HS-27A (cell line): ENCODE measurements around the gene SLAMF9.

ENCODE experiments used
- DNase-seq: peaks from one replicate; pipeline ENCODE4 v3.0.0-alpha.2; 2012; ENCODE audit warnings: low read depth, missing footprints

Gene SLAMF9

DNA sequence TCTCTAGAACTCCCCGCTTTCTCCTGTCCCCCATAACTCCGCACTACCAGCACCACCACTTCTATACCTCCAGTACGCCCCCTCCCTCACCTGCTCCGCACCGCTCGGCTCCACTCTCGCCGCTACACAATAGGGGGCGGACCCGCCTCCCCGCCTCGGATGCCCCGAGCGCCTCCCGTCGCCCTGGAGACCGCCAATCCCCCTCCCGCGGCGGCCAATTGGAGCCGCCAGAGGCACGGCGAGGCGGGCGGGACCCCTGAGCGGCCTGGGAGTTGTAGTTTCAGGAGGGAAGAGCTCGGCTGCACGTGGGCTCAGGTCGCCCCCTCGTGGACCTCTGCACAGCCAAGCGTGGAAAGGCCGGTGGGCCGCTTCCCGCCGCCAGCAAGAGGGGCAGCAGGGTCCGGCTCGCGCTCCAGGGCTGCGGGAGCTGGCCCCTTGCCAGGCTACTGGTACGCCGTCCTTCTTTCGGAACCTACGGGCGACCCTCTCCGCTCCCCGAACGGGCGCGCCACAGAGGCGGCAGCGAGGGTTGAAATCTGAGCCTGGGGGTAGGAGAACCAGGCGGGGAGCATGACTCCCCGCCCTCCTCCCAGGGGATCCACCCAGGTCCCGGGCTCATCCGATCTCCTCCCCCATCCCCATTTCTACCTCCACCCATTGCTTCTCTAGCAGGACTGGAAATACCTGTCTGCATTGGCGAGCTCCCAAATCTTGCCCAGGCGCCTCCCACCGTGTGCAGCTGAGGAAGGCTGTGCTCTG is 8.4 kb downstream of the SLAMF9 start, which contains the start of gene IGSF9:
TSS of gene IGSF9 (minus strand) at position 131 of the 759 bp plus-strand sequence. CDS start 2,159 bp downstream, outside the sequence.
- peak; percentile 53 for DNase-seq

DNA sequence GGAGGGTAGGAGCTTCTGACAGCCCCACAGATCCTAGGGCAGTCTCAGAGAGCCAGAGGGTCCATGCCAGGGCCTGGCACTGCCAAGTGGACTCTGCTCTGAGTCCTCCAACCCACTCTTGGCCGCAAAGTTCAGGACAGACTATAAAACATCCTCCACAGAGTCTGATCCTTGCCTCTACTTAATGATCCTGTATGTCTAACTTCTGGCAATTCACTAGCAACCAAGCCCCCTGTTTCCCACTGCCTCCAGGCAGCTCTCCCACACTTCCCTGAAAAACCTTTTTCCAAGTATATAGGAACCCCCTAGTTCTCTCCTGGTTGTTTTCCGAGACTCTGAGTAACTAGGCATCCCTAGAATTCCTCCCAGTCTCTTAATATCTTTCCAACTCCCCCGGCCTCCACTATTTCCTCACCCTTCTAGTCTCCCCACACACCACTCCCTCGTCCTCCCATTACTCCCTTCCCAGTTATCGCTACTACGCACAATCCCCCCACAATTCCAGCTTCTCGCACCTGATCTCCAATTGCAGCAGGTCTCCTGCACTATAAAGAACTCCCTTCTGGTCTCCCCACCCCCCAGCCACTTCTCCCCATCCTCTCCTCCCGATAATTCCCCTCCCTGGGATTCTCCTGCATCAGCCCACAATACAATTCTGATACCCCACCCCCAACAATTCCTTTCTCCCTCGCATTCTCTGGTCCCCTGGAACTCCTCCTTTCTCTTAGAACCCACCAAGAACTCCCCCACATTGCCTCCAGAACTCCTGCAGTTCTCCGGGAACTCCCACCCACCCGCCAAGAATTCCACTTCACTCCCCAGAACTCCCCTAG is 9.2 kb downstream of the SLAMF9 start:
- DNase-seq: no peak

DNA sequence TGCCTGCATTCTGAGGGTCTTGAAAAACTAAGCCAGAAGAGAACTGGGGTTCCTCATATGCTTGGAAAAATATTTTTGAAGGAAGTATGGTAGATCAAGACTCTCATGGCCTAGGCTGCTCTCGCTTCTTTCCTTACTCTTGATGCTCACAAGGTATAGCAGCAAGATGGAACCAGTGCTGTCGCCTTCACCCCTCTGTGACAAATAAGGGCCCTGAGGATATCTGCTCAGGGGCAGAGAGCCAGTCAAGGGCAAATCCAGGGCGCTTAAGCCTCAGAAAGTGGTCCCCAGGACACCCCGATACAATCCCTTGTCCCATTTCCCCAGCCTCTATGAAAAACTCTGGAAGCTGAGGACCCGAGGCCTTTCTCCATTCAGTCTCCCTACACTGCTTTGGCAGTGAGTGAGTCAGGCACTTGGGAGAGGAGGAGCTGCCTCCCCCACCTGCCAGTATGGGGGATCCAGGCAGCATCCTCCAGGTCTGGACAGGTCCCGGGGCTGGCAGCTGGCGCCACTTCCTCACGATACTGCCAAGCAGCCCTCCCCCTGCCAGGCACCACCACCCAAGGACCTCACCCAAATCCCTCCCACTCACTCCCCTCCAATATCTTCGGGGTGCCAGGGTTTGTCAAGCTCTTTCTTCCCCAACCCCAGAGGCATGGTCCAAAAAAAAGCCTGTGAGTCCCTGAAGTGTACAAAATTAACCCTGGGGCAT is 10.0 kb downstream of the SLAMF9 start:
- no peak for DNase-seq

DNA sequence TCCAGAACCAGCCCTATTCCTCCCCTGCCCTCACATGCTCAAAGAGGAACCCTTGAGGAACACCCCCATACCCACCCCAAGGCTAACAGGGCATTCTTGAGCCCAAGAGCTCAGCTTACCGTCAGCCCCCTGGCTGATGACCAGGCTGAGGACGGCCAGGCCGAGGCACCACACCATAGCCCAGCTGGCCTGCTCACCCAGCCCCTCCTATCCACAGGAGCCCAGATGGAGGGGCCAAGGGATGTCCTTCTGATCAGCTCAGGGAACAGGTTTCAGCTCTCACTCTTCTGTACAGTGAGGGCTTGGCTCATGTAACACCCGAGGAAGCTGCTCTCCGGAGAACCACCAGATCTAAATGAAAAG is 10.8 kb downstream of the SLAMF9 start:
- DNase-seq: no peak

DNA sequence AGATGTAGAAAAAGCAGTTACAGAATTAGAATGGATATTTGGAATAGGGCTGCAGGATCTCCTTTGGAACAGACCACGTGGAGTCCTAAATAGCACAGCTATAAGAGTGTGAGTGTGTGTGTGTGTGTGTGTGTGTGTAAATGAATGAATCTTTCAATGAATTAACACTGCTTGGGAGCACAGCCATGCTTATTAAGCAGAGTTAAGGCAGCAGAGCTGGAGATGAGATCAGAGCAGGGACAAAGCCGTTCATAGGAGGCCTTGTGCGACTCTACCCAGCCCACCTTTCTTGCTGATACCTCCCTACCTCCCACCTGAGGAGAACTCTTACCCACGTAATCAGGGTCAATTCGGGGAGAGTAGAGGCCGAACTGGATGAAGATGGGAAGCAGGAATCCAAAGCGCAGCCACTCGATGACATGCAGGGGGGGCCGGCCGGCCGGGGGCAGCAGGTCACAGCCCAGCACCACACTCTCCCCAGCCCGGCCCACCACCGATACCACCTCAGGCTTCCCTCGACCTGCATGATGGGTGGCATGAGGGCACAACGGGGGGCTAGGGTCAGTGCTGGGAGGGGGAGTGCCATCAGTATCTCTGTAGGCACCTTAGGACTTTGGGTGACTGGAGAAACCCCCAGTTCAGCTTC is 11.3 kb downstream of the SLAMF9 start:
- DNase-seq: no peak

DNA sequence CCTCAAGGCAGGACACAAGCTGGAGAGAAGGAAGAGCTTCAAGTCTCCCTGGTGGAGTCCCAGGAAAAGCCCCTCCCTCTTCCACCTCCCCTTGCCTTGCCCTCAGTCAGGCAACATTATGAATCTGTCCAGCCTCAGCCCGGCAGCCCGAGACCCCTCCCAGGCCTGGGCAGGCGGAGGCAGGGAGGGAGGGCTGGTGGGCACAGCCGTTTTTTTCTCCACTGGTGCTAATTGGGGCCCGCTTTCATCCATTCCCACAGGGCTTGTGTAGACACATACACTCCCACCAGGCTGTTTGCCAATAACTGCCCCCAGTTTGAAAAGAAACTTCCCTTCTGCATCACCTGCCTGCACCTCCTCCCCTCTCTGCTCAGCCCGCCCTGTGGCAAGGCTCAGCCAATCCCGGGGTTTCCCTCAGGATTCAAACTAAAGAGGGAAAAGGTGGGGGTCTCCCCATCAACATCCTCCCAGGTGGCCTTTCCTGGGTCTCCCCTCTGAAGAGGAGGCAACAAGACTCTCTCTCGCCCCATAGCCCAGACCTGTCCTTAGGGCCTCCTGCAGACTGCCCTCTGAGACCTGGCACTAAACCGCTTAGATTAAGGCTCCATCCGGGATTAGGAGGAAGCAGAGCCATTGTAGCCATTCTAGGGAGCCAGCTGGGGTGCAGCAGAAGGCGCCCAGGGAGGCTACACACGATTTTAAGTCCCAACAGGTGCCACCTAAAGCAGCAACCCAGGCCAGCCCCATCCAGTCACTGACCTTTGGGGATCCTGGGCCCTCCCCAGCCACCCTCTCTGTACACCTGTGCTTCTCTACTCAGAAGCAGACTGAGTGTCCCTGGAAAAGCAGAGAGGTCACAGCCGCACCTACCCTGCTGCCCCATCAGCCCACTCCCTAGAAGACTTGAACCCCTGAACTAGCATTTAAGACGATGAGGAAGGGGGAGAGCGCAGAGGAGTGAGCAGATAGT is 12.2 kb downstream of the SLAMF9 start:
- DNase-seq: no peak

DNA sequence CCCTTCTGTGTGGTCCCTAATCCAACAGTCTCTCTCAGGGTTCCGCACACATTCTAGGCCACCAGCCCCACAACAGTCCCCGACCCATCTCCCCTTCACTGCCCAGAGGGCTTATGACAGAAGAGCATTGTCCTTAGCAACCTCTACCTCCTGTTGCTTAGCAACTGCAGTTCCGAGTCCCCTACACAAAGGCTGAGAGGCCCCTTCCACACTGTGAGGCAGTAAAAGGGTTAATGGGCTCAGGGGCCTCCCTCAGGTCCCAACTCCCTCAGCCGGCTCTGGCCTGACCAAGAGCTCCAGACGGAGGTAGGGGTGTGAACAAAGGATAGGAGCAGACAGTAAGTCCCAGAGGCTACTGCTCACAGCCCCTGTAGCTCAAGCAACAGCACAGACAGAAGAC is 12.9 kb downstream of the SLAMF9 start:
- no peak for DNase-seq

DNA sequence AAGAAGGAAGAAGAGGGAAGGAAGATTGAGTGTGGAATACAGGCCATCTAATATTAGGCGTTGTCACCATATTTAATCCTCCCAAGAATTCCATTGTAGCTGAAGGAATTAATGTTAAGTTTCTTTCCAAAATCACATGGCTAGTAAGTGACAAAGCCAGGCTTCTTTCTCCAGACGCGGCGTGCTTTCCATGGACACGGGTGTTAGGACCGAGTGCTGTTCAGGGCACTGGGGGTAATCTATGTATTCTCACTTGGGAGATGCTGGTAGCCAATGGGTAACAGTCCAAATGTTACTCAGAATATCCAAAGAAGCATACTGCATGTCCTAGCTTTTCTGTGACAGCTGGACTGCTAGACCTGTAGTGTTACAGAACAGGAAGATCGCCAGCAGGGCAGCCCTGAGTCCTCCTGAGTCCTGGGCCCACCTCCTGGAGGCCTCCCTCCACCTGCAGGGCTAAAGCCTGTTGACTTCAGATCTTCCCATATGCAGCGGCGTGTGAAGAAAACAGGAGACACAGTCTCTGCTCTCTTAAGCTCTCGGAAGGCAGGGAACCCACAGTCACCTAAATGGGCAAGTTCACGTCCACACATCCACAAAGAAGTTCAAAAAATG is 13.9 kb downstream of the SLAMF9 start:
- no peak for DNase-seq

DNA sequence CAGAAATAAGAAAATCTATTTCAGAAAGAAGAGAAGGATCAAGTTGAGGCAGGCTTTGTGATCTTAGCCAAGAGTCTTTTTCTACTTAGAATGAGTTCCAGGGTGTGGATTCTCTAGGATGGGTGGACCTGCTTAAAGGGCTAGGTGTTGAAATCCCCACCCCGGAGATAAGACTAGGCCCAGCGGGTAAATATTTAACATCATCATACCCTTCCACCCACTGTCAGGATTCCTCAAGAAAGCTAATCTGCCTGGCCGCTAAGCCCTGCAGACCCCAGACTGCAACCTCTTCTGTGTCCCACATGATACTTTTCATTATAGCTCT is 14.4 kb downstream of the SLAMF9 start:
- no peak for DNase-seq

DNA sequence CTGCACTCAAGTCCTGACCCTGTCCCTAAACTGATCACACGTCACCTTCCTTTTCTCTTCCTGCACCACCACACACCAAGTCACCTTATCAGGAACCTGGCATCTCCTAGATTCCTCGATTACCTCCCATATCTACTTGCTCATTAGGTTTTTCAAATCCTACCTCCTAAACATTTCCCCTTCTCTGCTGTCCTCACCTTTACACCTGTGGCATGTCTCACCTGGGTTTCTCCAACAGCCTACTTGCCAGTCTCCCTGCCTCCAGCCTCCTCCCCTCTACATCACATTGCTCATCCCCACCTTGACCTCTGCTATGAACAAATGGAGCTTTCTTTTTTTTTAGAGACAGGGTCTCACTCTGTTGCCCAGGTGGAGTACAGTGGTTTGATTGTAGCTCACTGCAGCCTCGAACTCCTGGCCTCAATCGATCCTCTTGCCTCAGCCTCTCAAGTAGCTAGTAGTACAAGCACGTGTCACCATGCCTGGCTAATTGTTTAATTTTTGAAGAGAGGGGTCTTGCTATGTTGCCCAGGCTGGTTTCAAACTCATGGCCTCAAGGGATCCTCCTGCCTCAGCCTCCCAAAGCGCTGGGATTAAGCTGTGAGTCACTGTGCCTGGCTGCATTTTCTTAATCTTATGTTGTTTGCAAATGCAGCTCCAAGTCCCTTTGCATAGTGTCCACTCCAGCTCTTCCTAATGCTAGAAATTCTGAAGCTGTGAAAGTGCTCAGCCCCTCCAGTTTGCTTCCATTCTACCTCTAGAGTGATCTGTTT is 14.9 kb downstream of the SLAMF9 start:
- no peak for DNase-seq

DNA sequence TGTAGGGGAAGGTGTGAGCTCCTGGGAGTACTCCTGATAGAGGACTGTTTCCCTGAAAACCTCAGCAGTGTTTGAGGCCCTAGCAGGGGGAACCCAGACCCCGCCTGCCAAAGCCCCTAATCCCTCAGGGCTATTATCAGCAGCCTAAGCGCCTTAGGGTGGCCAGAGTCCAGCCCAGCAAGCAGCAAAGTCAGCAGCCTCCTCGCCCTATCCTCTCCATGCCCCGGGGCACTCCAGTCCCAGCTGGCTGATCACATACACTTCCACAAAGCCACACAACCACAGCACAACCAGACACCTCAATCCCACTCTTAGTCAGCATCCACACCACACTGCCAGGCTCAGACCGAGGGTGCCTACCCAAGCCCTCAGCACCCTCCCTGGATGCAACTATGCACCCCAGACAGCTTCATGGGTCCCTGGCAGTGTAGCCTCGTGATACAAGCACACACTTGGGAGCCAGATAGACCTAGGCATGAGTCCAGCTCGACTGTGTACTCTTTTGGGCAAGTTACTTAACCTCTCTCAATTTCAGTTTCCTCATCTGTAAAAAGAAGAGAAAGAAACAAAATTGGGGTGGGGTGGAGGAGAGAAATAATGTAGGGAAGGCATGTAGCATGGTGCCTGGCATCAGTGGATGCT is 15.7 kb downstream of the SLAMF9 start:
- no peak for DNase-seq

DNA sequence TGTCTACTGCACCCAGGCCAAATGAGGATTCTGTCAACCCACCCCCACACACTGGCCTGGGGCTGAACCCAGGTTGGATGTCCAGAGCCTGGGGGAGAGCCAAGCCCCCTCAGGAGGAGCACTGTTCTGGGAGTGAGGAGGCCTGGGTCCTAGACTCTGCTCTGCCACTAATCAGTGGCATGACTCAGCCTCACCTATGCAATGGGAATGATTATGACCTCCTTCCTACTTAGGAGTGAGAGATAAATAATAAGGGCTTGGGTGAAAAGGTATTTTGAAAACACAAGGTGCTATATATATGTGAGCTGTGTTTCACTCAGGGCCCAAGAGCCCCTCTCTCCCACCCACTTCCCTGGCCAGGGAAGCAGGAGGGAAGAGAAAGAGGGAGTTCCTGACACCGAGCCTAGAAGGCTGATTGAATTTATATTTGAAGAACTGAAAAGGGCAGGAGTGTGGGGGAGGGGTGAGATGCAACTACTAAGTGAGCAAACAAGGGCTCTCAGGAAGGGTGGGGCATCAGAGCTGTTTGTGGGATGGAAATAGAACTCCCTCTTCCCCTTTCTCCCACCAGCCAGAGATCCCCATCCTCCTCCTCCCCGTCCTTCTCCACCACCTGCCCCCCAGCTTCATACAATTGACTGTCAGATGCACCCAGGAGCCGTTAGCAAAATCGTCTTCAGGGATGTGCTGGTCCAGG is 16.8 kb downstream of the SLAMF9 start:
- no peak for DNase-seq

DNA sequence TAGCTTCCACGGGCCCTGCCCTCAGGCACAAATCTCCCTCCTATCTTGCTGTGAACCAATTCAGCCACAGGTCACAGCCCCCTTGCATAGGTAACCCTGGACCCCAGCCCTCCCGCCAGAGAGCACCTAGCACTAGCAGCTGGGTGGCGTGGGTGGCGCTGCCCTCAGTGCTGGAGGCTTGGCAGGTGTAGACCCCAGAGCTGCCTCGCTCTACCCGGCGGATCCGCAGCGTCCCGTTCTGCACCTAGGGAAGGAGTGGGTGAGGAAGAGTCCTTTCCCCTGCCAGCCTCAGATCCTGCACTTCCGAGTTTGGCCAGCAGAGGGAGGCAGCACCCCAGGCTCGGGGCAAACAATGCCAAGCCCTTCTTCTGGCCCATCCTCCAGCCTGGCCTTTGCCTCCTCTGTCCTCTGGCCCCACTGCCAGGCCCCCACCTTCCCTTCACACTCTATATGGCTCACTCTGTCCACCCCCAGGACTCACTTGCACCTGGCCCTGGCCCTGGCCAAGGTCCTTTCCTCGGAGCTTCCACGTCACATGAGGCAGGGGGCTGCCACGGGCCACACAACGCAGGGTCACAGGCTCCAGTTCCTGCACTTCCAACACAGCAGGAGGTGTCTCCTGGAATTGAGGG is 17.6 kb downstream of the SLAMF9 start:
- no peak for DNase-seq

DNA sequence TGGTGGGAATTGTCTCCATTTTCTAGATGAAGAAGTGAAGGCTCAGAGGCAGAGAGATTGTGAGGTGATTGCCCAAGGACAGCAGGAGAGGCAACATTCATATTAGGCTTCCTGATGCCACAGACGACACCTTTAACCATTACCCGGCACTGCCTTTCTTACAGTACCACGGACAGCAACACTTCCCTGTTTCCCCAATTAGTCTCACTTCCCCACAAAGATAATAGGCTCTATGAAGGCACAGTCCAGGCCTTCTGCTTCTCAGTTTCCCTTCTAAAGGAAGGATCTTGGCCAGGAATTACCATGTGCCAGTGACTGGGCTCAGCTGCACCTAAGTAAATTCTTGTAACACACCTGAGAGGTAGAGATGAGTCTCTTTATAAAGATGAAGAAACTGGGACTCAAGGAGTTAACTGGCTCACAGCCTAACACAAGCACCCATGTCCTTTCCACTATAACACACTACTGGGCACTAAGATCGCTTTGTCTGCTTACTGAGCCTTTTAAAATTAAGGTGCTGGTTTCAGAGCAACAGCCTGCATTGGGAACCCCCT is 18.2 kb downstream of the SLAMF9 start:
- no peak for DNase-seq

DNA sequence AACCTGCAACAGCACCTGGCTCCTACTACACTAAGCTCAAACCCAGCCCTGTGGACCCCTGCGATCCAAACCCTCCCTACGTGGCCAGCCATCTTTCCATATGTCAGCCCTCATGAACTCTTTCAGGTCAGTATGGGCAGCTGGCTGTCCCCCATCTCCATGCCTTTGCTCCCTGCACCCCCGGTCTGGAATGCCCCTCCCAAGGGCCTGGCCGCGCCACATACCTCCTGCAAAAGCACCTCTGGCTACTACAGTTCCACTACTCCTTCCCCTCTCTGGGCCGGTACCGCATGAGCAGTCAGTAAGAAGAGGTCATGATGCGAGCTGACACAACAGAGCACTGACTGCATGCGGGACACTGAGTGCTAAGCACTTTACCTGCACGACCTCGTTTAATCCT is 18.7 kb downstream of the SLAMF9 start:
- DNase-seq: no peak

DNA sequence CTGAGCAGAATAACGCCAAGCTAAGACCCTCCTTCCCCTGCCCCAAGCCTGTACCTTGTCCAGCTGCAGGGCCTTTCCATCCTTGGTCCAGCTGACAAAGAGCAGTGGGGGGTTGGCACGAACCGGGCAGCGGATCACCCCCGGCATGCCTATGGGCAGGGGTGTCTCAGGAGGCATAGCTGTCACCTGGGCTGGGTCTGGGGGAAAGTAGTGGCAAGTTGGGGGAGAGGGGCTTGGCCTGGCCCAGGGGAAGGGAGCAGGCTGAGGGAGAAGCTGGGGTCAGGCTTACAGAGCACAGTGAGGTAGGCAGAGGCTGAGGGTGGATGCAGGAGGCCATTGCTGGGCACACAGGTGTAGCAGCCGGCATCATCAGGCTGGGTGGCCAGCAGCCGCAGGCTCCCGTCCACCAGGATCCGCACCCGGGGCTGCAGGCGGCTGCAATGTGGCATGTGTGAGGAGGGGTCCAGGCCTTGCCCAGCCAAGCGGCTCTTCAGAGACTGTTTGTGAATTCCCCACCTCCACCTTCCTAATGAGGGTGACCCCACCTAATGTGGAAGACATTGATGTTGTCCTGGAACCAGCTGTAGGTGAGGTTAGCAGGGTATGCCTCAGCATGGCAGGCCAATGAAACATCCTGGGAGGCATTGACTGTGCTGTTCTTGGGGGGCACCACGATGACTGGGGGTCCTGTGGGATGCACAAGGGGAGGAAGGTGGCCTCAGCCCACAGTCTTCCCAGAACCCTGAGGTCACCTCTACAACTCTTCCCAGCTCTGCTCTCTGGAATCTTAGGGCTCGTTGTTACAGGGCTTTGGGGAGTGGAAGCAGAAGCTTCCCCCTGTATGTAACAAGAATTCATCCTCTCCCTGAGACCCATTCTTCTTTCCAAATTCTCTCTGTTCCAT is 19.6 kb downstream of the SLAMF9 start:
- no peak for DNase-seq

DNA sequence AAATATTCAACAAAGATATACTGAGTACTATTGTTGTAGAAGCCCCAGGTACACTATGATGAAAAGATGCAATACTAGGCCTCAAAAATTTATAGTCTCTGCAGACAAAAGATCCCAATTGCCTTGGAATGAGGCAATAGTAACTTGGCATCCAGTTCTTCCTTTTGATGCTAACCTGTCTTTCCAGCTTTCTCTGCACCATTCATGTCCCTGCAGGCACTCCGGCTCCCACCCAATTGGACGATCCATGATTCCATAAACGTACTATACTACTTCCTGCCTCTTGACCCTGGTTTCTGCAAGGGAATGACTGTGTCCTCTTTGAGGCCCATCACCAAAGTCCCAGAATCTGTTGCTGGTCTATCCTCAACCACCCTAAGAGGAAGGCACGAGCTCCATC is 20.7 kb downstream of the SLAMF9 start:
- no peak for DNase-seq
